GM23338 (cell line): ENCODE measurements around the gene MOCOS. TPM values are rescaled to one million over a fixed set of nuclear protein-coding genes. Genes with fewer than 3 reads are reported as not detected.

Source experiments
- ATAC-seq: fragments of 200-7000 bp; cut with Tn5 transposase; 3 replicates; pipeline ENCODE4 v1.9.1; 2020
- DNase-seq: peaks from one replicate; pipeline ENCODE4 v3.0.0-alpha.2; 2015; ENCODE audit warnings: low spot score
- H2AFZ ChIP-seq: fragments of 200-600 bp; sonication (generic); 2 replicates; pipeline ENCODE4 v1.8.0; 2016; ENCODE audit warnings: antibody characterized with exemption, mild to moderate bottlenecking, moderate library complexity
- H3F3A ChIP-seq: fragments of 200-600 bp; sonication (generic); replicated peaks from 2 replicates; pipeline ENCODE4 v1.8.0; 2017; ENCODE audit warnings: antibody characterized with exemption, mixed run types, low read depth
- H3K27ac ChIP-seq: fragments of 200-600 bp; sonication (generic); 2 replicates; pipeline ENCODE4 v1.6.1; 2016; ENCODE audit warnings: low read depth
- H3K27me3 ChIP-seq: fragments of 200-600 bp; sonication (generic); 2 replicates; pipeline ENCODE4 v1.8.0; 2016; ENCODE audit warnings: mild to moderate bottlenecking, mixed run types, moderate library complexity; ENCODE audit not compliant: insufficient read depth
- H3K36me3 ChIP-seq: fragments of 200-600 bp; sonication (generic); 2 replicates; pipeline ENCODE4 v1.8.0; 2016; ENCODE audit warnings: mild to moderate bottlenecking; ENCODE audit not compliant: insufficient read depth
- H3K4me1 ChIP-seq: fragments of 200-600 bp; sonication (generic); 2 replicates; pipeline ENCODE4 v1.8.0; 2016; ENCODE audit warnings: mild to moderate bottlenecking, moderate library complexity; ENCODE audit not compliant: insufficient read depth
- H3K4me2 ChIP-seq: fragments of 200-600 bp; sonication (generic); 2 replicates; pipeline ENCODE4 v1.7.1; 2017; ENCODE audit warnings: mixed run types
- H3K4me3 ChIP-seq: fragments of 200-600 bp; sonication (generic); 2 replicates; pipeline ENCODE4 v1.6.1; 2016; ENCODE audit warnings: mixed run types
- H3K79me2 ChIP-seq: fragments of 200-600 bp; sonication (generic); replicated peaks from 2 replicates; pipeline ENCODE4 v1.8.0; 2017; ENCODE audit warnings: mild to moderate bottlenecking; ENCODE audit not compliant: insufficient read depth
- H3K9me2 ChIP-seq: fragments of 200-600 bp; sonication (generic); 2 replicates; pipeline ENCODE4 v1.8.0; 2017; ENCODE audit not compliant: insufficient read depth
- H4K20me1 ChIP-seq: fragments of 200-600 bp; sonication (generic); replicated peaks from 2 replicates; pipeline ENCODE4 v1.8.0; 2017; ENCODE audit warnings: mild to moderate bottlenecking; ENCODE audit not compliant: insufficient read depth
- H3K27ac Mint-ChIP-seq: 2 replicates; pipeline ENCODE4 v1.8.0; 2020; ENCODE audit warnings: inconsistent platforms, mild to moderate bottlenecking, moderate library complexity, mixed read lengths
- H3K27me3 Mint-ChIP-seq: 3 replicates; pipeline ENCODE4 v1.8.0; 2022; ENCODE audit warnings: low read depth, mild to moderate bottlenecking, moderate library complexity, mixed read lengths, inconsistent platforms; ENCODE audit not compliant: insufficient read depth, poor library complexity
- H3K36me3 Mint-ChIP-seq: 3 replicates; pipeline ENCODE4 v1.8.0; 2021; ENCODE audit warnings: low read depth, mild to moderate bottlenecking, inconsistent platforms, moderate library complexity, mixed read lengths
- H3K4me1 Mint-ChIP-seq: 3 replicates; pipeline ENCODE4 v1.8.0; 2020; ENCODE audit warnings: mild to moderate bottlenecking, inconsistent platforms, mixed read lengths
- H3K4me3 Mint-ChIP-seq: 3 replicates; pipeline ENCODE4 v1.8.0; 2021; ENCODE audit warnings: moderate library complexity, mild to moderate bottlenecking, inconsistent platforms, mixed read lengths
- H3K9me3 Mint-ChIP-seq: 3 replicates; pipeline ENCODE4 v1.8.0; 2020; ENCODE audit warnings: moderate library complexity, mild to moderate bottlenecking, inconsistent platforms, mixed read lengths
- CREB1 ChIP-seq: fragments of 250-450 bp; sonication (Bioruptor Pico); IDR thresholded peaks from 2 replicates; pipeline ENCODE4 v1.5.0; 2020; ENCODE audit warnings: low read depth, mild to moderate bottlenecking, moderate library complexity
- EZH2 ChIP-seq: fragments of 200-600 bp; sonication (generic); IDR thresholded peaks from one replicate; pipeline ENCODE4 v1.8.0; 2017; ENCODE audit warnings: antibody characterized with exemption, mild to moderate bottlenecking, low read depth; ENCODE audit not compliant: unreplicated experiment
- JUNB ChIP-seq: IDR thresholded peaks from one replicate; pipeline ENCODE4 v1.6.1; 2016; ENCODE audit warnings: antibody characterized with exemption; ENCODE audit not compliant: unreplicated experiment
- ZNF114 ChIP-seq: fragments of 250-450 bp; sonication (Bioruptor Pico); IDR thresholded peaks from 2 replicates; pipeline ENCODE4 v1.5.0; 2020; ENCODE audit warnings: mild to moderate bottlenecking, moderate library complexity
- polyA plus RNA-seq: library from polyadenylated mRNA; unstranded; fragments of >200 nt; fragmentation: Nextera tagmentation; extraction: Ambion mirVana; gene quantifications from 2 replicates; pipeline ENCODE4 v1.2.1, GENCODE V29; 2016
- total RNA-seq: library from RNA; depleted of rRNA; stranded (reverse); fragments of >200 nt; shearing (Covaris generic); gene quantifications from 2 replicates; pipeline ENCODE4 v1.2.3, GENCODE V29; 2014
- TF ChIP-seq, protein P1 (sequence below): IDR thresholded peaks from 2 replicates; pipeline ENCODE4 v1.6.1; 2016; ENCODE audit warnings: antibody characterized with exemption
- TF ChIP-seq, protein P2 (sequence below): fragments of 250-450 bp; sonication (Bioruptor Pico); IDR thresholded peaks from 2 replicates; pipeline ENCODE4 v1.5.0; 2020; ENCODE audit warnings: mild to moderate bottlenecking, moderate library complexity

Gene MOCOS
- total and polyA plus RNA-seq, 2 experiments from 2014 or later: 3.9 to 7.2 TPM

DNA sequence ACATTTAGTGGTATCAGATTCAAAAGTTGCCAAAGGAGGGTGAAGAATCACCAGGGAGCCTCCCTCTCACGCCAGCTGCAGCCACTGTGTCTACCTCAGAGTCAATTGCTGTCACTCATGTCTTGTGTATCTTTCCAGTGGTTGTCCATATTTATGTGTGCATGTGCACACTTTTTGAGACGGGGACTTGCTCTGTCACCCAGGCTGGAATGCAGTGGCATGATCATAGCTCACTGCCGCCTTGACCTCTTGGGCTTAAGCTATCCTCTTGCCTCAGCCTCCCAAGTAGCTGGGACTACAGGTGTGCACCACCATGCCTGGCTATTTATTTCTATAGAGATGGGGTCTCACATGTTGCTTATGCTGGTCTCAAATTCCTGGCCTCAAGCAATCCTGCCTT is 4.0 kb downstream of the MOCOS start:
- H3K4me1 Mint-ChIP-seq: peaks cover 21% of the 10 kb centered on the region
- Histone ChIP-seq H3K4me1 (peaks cover 14% of the 10 kb centered on the region), H3K36me3 (no peaks in the 10 kb centered on the region), H3K27me3 (peaks cover 28% of the 10 kb centered on the region), H3F3A (peaks cover 8% of the 10 kb centered on the region), H4K20me1 (peaks cover 16% of the 10 kb centered on the region), H3K4me2 (no peak overlapping the region), H3K4me3 (no peak overlapping the region), H3K9me2 (no peaks in the 10 kb centered on the region), H3K79me2 (peaks cover 11% of the 10 kb centered on the region; the same call in 1 of the 2 replicates), H3K27ac (no peak overlapping the region), H2AFZ (no peak overlapping the region)
- peaks cover 22% of the 10 kb centered on the region for H3K36me3 Mint-ChIP-seq
- H3K4me3 Mint-ChIP-seq: no peak overlapping the region
- H3K27me3 Mint-ChIP-seq: peaks cover 26% of the 10 kb centered on the region
- TF ChIP-seq, protein P1, sequence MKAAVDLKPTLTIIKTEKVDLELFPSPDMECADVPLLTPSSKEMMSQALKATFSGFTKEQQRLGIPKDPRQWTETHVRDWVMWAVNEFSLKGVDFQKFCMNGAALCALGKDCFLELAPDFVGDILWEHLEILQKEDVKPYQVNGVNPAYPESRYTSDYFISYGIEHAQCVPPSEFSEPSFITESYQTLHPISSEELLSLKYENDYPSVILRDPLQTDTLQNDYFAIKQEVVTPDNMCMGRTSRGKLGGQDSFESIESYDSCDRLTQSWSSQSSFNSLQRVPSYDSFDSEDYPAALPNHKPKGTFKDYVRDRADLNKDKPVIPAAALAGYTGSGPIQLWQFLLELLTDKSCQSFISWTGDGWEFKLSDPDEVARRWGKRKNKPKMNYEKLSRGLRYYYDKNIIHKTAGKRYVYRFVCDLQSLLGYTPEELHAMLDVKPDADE: no peak
- TF ChIP-seq, protein P2, sequence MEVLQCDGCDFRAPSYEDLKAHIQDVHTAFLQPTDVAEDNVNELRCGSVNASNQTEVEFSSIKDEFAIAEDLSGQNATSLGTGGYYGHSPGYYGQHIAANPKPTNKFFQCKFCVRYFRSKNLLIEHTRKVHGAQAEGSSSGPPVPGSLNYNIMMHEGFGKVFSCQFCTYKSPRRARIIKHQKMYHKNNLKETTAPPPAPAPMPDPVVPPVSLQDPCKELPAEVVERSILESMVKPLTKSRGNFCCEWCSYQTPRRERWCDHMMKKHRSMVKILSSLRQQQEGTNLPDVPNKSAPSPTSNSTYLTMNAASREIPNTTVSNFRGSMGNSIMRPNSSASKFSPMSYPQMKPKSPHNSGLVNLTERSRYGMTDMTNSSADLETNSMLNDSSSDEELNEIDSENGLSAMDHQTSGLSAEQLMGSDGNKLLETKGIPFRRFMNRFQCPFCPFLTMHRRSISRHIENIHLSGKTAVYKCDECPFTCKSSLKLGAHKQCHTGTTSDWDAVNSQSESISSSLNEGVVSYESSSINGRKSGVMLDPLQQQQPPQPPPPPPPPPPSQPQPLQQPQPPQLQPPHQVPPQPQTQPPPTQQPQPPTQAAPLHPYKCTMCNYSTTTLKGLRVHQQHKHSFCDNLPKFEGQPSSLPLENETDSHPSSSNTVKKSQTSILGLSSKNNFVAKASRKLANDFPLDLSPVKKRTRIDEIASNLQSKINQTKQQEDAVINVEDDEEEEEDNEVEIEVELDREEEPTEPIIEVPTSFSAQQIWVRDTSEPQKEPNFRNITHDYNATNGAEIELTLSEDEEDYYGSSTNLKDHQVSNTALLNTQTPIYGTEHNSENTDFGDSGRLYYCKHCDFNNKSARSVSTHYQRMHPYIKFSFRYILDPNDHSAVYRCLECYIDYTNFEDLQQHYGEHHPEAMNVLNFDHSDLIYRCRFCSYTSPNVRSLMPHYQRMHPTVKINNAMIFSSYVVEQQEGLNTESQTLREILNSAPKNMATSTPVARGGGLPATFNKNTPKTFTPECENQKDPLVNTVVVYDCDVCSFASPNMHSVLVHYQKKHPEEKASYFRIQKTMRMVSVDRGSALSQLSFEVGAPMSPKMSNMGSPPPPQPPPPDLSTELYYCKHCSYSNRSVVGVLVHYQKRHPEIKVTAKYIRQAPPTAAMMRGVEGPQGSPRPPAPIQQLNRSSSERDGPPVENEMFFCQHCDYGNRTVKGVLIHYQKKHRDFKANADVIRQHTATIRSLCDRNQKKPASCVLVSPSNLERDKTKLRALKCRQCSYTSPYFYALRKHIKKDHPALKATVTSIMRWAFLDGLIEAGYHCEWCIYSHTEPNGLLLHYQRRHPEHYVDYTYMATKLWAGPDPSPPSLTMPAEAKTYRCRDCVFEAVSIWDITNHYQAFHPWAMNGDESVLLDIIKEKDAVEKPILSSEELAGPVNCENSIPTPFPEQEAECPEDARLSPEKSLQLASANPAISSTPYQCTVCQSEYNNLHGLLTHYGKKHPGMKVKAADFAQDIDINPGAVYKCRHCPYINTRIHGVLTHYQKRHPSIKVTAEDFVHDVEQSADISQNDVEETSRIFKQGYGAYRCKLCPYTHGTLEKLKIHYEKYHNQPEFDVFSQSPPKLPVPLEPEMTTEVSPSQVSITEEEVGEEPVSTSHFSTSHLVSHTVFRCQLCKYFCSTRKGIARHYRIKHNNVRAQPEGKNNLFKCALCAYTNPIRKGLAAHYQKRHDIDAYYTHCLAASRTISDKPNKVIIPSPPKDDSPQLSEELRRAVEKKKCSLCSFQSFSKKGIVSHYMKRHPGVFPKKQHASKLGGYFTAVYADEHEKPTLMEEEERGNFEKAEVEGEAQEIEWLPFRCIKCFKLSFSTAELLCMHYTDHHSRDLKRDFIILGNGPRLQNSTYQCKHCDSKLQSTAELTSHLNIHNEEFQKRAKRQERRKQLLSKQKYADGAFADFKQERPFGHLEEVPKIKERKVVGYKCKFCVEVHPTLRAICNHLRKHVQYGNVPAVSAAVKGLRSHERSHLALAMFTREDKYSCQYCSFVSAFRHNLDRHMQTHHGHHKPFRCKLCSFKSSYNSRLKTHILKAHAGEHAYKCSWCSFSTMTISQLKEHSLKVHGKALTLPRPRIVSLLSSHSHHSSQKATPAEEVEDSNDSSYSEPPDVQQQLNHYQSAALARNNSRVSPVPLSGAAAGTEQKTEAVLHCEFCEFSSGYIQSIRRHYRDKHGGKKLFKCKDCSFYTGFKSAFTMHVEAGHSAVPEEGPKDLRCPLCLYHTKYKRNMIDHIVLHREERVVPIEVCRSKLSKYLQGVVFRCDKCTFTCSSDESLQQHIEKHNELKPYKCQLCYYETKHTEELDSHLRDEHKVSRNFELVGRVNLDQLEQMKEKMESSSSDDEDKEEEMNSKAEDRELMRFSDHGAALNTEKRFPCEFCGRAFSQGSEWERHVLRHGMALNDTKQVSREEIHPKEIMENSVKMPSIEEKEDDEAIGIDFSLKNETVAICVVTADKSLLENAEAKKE (CRISPR knock-in tag): no peak
- no peak for TF ChIP-seq JUNB
- TF ChIP-seq EZH2: no peak
- TF ChIP-seq ZNF114 (CRISPR knock-in tag): no peak
- no peak for TF ChIP-seq CREB1 (CRISPR knock-in tag)
- H3K27ac Mint-ChIP-seq: no peak overlapping the region
- no peak for DNase-seq
- ATAC-seq: no peak
- no peaks in the 10 kb centered on the region for H3K9me3 Mint-ChIP-seq
